HG03558 (cell line): ENCODE measurements around the gene DCDC2C.
"Not testable (repeated sequence)": the region's sequence is repeated elsewhere in the genome, so short reads cannot be mapped to it uniquely, and the experiment has no call there.

ENCODE experiments used
- ATAC-seq: cut with Tn5 transposase; IDR thresholded peaks from one replicate; pipeline ENCODE4 v1.9.1; 2021; ENCODE audit warnings: moderate number of reproducible peaks; ENCODE audit not compliant: unreplicated experiment; ENCODE audit errors: extremely low read depth

DCDC2C gene, protein sequence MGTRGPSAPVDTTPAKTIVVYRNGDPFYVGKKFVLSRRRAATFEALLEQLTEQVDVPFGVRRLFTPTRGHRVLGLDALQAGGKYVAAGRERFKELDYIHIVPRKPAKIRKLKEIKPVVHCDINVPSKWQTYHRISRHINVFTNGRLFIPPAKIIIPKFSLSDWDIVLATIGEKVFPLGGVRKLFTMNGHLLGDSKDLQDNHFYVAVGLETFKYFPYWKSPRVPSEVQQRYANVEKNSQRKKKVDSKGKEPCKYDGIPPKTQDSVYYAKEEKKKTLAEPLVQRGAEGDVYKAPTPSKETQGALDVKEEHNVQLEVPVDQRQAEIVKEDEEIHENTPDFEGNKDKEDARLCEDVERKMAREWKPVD

DNA sequence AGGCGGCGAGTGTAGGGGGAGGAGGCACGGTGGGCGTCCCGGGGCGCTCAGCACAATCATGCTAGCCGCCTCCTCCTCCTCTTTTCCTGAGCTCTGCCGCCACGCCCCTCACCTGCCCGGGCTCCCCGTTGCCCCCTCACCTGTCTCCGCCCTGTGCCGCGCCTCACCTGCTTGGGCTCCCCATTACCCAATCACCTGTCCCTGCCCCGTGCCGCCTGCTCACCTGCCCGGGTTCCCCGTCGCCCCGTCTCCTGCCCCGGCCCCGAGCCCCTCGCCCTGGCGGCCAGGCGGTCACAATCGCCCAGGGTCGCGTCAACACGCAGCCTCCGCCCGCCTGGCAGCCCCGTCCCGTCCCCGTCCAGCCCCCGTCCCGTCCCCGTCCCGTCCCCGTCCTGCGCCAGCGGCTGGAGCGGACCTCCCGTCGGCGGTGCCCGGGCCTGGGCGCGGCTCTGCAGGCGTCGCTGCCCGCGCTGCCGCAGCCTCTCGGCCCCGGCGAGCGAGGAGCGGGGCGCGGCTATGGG lies at the start of gene DCDC2C:
Gene DCDC2C (plus strand): TSS at position 340 of the 521 bp plus-strand sequence. CDS start 177 bp downstream, at position 517.
- ATAC-seq = no peak

DNA sequence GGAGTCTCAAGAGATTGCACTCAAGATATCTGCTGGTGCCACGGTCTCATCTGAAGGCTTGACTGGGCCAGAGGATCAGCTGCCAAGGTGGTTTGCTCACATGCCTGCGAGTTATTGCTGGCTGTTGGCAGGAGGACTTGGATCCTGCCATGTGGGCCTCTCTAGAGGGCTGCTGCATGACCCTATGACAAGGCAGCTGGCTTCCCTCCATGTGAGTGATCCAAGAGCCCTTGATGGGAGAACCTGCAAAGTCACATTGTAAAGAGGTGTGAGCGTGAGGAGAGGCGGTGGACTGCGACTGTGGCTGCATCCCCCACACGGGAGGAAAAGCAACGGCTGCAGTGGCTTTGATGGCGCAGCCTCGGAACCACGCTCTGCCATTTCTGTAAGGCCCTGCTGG lies 49.4 kb upstream of the DCDC2C start:
- no peak for ATAC-seq

DNA sequence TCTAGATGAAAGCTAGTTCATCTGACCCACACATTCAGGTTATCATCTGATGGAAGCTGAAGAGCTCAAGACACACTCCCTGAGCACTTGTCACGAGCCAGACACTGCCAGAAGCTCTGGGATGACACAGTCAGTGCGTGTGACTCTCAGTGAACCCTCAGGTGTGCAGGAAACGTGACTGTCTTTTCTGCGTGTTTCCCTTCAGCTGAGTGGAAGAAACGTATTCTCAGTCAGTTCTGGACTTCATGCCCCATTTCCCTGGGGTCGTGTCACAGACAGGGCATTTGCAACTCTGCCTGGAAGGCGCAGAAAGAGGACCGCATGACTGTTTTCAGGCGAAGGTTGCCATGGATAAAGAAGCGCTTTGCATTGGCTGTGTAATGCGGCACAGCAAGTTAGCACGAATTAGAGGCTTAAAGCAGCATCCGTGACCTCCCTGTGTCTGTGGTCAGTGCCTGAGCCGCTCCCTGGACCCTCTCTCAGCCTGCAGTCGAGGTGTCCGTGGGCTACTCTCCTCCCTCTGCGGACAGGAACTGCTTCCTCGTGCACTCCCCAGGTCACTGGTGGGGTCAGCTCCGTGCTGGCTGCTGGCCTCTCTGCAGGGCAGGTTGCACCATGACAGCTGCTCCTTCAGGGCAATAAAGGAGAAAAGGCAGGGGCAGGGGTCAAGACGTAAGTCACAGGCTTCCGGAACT lies 48.7 kb upstream of the DCDC2C start:
- ATAC-seq = no peak

DNA sequence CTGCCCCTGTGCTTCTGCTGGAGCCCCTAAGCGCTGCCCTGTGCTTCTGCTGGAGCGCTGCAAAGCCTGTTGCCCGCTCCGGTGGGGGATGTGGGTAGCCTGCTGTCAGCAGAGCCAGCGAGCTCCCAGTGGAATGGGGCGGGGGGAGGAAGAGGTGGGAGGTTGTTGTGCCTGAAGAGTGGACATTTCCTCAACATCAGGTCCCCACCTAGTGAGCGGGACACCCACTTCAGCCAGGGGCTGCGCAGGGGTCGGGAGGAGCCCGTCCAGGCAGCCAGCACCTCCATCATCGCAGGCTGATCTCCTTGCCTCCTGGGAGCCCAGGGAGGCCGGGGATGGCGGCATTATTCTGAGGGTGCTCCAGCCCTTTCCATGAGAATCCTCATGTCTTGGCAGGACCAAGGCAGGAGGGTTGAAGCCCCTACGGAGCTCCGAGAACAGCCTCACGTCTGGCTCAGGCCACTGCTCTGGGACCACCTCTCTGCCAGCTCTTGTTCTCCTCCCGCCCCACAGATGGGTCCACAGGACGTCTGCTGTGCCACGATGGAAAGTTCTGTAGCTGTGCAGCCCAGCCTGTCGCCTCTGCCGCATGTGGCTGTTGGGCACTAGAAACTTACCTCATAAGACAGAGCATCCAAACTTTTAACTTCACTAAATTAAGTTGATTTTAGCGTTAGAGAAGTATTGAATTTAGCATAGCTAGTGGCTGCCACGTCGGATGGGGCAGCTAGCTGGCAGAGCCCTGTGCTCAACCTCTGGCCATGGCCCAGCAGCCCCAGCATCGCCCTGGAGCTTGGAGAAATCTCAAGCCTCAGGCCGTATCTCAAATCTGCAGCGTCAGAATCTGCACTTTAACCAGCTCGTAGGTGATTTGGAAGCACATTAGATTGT lies 47.3 kb upstream of the DCDC2C start:
- no peak for ATAC-seq

DNA sequence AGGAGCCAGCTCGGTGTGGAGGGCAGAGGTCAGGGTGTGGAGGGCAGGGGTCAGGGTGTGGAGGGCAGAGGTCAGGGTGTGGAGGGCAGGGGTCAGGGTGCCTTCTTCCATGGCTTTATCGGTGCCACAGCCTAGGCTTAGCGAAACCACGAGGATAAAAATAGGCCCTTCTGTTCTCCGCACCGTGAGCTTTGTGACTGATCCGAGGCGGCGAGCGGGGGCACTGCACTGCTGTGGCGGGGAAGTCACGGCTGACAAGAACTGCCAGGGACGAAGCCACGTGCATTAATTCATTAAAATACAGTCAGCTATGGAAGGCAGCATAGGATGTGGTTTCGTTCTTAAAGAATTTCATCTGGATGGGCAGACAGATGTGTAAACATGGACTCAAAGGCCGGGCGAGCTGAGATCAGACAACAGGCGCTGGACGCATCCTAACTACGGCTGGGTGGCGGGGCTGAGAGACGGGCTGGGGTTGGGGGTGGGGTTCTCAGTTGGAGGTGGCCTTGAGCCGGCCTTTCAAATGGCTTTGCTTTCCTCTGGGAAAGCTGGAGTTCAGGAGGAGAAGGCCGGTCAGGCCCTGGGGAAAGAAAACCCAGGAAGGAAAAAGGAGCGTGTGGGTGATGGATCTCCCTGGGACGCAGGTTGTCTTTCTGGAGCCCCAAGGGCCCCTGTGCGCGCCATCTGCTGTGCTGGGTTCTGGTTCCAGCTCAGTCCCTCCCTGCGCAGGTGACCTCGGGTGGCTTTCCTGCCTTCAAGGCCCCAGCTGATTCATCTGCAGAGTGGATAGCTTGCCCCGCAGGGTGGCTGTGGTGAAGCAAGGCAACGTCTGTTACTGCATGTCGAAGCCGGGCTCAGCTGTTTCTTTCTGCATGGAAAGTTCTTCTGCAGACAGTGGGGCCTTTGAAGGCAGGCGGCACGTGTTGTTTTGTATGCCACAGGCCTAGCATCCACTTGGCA lies 46.3 kb upstream of the DCDC2C start:
- ATAC-seq = no peak

DNA sequence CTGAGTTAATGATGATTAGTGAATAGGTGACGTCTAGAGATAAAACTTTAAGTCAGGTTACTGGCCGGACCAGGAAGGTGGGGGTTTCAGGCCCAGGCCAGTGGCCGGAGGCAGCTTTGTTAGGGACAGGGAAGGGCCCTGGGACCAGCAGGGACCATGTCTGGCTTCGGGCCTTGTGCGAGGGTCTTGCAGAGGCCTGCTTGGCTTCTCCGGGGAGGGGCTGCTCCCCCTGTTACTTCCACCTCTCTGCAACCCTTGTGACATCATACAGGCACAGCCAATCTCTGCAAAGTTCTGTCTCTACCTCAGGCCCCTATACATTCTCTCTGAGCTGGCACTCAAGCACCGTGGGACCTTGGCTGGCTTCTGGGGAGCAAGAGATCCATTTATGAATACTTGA lies 45.5 kb upstream of the DCDC2C start, which contains the start of gene ALLC:
Gene ALLC (plus strand): TSS at position 320 of the 400 bp plus-strand sequence. CDS start 12,958 bp downstream, outside the sequence.
- ATAC-seq = no peak

DNA sequence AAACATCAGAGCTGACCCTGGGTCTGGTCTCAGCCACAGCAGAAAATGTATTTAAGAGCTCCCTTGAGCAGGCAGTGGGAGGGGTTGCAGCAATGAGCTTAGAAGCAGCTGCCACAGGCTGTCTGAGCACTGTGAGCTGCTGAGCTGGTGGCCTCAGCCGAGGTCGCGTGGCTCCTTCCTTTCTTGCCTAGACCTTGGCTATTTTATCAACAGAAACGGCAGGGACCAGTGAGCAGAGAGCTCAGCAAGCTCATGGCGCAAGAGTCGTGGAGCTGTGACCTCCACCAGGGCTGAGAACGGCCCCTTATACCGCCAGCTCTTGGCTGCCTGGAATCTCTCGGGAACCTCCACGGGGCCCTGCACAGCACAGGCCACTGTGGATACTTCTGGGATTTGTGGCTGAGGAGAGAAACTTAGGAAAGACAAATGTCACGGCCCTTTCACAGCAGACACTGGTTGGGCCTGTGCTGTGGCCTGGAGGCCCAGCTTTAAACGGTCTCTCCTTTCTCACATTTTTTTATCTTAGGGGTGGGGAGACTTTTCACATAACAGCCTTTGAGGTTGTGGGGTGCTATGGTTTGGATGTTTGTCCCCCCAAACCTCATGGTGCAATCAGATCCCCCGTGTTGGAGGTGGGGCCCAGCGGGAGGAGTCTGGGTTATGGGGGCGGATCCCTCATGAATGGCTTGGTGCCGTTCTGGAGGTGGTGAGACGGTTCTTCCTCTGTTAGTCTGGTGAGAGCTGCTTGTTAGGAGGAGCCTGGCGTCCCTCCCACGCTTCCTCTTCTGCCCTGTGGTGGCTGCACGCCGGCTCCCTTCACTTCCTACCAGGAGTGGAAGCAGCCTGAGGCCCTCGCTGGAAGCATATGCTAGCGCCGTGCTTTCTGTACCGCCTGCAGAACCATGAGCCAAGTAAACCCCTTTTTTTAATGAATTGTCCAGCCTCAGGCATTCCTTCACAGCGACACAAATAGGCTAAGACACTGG lies 43.6 kb upstream of the DCDC2C start:
- ATAC-seq = no peak

DNA sequence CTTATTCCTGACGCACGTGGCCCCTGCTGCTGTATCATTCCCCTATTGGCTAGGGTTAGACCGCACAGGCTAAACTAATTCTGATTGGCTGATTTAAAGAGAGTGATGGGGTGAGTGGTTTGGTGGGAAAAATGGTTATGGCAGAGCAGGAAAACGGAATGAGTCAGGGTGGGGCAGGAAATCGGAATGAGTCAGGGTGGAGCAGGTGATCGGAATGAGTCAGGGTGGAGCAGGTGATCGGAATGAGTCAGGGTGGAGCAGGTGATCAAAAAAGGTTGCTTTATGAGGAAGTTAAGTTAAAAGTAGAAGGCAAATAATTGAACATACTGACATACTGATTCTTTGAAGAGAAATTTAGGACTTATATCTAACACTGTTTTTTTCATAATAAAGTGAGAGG lies 42.7 kb upstream of the DCDC2C start:
- not testable (repeated sequence) for ATAC-seq

DNA sequence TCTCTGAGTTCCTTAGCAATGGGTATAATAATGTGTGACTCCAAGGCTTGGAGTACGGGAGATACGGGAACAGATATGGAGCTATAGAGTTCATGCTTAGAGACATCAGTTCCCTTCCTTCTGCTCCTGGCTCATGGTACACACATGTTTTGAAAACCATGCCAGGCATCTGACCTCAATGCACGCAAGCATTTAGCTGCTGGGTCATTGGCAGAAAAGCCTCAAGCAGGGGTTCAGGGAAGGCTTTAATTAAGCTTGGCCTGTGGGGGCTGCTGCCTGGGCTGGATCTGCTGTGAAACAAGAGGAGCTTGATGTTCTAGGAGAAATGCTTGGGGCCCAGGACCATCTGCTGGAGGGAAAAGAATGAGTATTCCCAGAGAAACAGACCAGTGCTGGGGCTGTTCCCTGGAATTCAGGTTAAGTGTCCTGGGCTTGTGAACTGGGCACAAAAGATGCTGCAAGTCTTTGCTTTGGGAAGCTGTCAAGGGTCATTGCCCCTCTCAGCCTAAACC lies 42.2 kb upstream of the DCDC2C start:
- no peak for ATAC-seq

DNA sequence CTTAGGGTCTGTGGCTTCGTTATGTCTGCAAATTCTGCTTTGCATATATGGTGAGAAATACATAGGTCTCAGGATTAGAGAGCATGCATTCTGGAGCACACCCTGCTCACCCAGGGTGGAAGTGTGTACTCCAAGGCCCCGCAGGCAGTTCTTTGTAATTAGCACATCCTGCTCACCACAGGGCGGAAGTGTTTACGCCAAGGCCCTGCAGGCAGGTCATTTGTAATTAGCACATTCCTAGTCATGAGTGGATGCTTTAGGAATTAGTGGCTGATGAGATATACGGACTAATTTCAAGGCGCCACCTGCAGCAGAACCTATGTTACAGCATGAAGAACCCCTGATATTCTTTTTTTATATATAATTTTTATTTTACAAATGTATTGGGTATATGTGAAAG lies 41.1 kb upstream of the DCDC2C start:
- no peak for ATAC-seq

DNA sequence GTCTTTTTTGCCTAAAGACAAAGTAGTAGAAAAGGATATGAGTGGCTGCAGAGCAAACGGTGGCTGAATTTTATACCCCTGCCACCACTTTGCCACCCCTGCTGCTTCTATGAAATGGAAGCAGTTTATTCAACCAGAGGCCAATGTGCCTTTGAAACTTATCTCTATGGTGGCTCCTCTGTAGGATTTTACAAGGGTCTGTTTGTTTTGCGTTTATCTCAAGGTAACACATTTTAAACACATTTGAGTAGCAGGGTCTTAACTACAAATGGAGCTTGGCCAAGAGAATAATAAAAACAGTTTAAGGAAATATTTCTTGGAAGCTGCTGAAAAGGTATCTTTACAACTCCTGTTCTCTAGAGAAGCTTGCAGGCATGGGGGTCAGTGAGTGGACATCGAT lies 39.3 kb upstream of the DCDC2C start:
- ATAC-seq = no peak

DNA sequence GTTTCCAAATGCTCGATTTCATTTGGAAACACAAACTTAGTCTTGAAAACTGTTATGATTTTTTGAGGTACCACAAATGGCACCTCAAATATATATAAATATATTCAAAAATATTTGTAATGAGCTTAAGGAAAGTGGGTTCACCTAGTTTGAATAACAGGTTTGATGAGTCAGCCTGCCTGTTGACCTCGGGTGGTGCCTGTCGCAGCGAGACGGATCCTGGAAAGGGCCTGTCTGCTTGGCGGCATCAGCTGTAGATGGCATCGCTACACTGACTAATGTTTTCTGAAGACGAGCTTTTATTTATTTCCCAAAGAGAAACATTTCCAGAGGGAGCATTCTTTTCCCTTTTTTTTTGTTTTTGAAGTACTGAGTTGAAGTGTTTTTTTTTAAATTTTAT lies 38.5 kb upstream of the DCDC2C start:
- no peak for ATAC-seq

DNA sequence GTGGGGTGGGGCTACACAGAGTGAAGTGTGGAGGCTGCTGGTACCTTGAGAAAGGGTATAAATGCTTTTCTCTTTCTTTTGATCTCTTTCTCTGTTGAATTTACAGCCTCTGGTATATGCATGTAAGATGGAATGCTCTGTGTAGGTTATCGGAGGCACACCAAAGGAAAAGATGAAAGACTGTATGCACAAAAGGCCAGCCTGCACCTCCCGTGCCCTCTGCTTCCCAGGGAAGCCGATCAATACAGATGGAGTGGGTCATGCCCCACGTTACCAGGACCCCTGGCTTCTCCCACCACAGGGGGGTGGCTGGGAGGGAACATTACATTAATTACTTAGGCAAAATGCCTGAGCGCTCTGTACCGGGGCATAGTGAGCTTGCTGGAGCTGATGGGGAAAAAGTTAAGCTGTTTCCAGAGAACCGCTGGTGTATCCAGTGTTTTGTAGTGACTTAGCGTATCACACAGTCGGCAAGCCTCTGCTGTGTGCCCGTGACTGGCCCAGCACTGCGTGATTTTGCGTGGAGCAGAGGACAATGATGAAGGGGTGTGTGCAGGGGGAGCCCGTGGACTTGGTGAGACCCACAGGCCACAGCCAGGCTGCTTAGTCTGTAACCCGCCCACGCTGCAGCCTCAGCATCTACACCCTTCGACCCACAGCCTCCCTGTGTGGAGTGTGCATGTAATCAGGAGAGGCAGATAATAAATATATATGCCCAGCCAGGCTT lies 37.3 kb upstream of the DCDC2C start:
- ATAC-seq = no peak

DNA sequence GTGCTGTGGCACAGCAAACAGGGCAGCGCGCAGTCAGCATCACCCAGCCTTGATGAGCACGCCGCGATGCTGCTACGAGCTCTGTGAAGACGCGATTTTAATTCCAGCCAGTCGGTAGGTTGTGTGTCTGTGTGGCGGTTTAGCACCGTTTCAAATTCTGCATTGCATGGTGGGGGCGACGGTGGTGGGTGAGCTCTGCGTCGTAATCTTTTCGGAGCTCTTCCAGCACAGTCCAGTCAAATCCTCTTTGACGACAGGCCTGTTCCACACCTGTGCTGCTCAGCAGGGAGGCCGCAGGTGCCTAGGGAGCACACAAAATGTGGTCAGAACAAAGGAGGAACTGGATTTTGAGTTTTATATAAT lies 36.8 kb upstream of the DCDC2C start:
- ATAC-seq = no peak

DNA sequence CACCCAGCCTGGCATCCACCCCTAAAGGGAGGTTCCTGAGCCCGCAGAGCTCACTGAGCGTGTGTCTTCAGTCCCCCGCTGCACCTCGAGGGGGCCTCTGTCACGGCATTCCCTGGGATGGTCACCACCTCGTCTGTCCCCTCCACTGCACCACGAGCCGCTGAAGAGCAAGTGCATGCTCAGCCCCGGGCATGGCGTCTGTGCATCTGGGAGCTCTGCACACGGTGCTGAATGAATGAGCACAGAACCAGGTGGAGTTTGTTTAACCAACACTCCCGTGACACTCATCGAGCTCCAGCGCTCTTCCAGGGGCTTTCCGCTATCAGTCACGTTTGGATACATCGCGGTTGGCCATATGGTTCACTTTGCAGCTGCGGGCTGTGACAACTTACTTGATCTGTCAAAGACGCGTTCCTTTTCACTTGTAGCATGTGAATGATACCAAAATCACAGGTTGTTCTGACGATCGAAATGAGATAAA lies 36.2 kb upstream of the DCDC2C start:
- no peak for ATAC-seq

DNA sequence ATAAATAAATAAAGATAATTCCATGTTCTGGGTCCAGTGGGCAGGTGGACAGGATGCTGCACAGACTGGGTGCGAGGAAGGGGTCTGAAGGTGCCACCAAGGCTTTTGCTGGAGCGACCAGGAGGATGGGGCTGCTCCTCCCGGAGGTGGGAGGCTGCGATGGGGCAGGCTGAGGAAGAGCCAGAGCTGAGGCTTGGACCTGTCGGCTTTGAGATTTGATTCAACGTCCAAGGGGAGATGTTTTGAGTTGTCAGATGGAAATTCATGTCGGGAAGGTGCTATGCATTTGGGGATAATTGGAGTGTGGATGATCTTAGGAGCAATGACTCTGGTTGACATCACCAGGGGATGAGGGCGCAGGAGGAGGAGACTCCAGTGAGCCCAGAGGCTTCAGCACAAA lies 33.7 kb upstream of the DCDC2C start:
- ATAC-seq = no peak

DNA sequence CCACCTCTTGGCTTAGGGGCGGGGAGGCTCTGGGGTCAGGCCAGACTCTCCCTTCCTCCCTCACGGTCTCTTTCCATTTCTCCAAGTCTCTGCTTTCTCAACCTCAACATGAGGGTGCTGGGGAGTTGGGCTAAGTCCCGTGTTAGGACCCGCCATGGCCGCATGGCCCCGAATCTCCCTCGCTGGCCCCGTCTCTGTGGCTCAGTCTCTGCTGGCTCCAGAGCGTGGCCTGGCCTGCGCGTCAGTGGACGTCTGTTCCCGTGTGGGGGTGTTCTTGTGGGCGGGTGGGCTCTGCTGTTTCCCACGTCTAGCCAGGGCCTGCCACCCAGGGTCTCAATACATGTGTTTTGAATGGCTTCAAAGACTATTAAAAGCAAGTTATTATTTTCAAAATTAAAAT lies 33.0 kb upstream of the DCDC2C start:
- ATAC-seq = no peak
